ENCODE data around the gene DSE.

DSE gene

GRCh38 chr6:116380346-116380745 lies 9.6 kb downstream of the DSE start:
- TF ChIP-seq CTCF (IDR thresholded peaks at IDR 0.05; ENCODE audit: extremely low read depth, missing control alignments) = no peak
- no peak for DNase-seq (ENCODE audit: low spot score)

- no peak for TF ChIP-seq CTCF (IDR thresholded peaks at IDR 0.05; ENCODE audit: extremely low read depth, missing control alignments)
These were observed 10.3 kb downstream of the DSE start for GRCh38 chr6:116381000-116381399.

GRCh38 chr6:116382587-116382986 lies 11.8 kb downstream of the DSE start:
- DNase-seq (ENCODE audit: low spot score) = no peak
- TF ChIP-seq CTCF (IDR thresholded peaks at IDR 0.05; ENCODE audit: extremely low read depth, missing control alignments) = no peak

More at GRCh38 chr6:116381000-116381399, 10.3 kb downstream of the DSE start:
- no peak for DNase-seq (ENCODE audit: low spot score)

- no peak for DNase-seq (ENCODE audit: low spot score)
- TF ChIP-seq CTCF (IDR thresholded peaks at IDR 0.05; ENCODE audit: extremely low read depth, missing control alignments) = no peak
These were observed 14.1 kb downstream of the DSE start for GRCh38 chr6:116384727-116385458.

GRCh38 chr6:116385459-116385802 lies 14.7 kb downstream of the DSE start:
- no peak for DNase-seq (ENCODE audit: low spot score)
- no peak for TF ChIP-seq CTCF (IDR thresholded peaks at IDR 0.05; ENCODE audit: extremely low read depth, missing control alignments)

- TF ChIP-seq CTCF (IDR thresholded peaks at IDR 0.05; ENCODE audit: extremely low read depth, missing control alignments) = no peak
- DNase-seq (ENCODE audit: low spot score) = no peak
These were observed 15.2 kb downstream of the DSE start for GRCh38 chr6:116385921-116386320.

- TF ChIP-seq CTCF (IDR thresholded peaks at IDR 0.05; ENCODE audit: extremely low read depth, missing control alignments) = no peak
- no peak for DNase-seq (ENCODE audit: low spot score)
These were observed 16.0 kb downstream of the DSE start for GRCh38 chr6:116386581-116387299.
